Stomach (tissue), 9 donors: ENCODE measurements around the gene GAA. TPM values are rescaled to one million over a fixed set of nuclear protein-coding genes. Genes with fewer than 3 reads are reported as not detected.

Source experiments
- DNase-seq, 2 donors: peaks; one replicate each; pipeline versions ENCODE4 v3.0.0 to v3.0.0-alpha.2; 2013 to 2019
- H3K27ac ChIP-seq, 5 donors: fragments of 200-600 bp in 4 of 5; sonication (generic) in 4 of 5; one replicate each; pipeline ENCODE4 v1.5.1; 2013 to 2019; ENCODE audit warnings: mild to moderate bottlenecking in 1 of 5, moderate library complexity in 1 of 5
- H3K27me3 ChIP-seq, 3 donors: fragments of 200-600 bp; sonication (generic); one replicate each; pipeline ENCODE4 v1.5.1; 2017 to 2019; ENCODE audit warnings: mixed run types in 1 of 3
- H3K36me3 ChIP-seq, 4 donors: fragments of 200-600 bp; sonication (generic); 1 replicate in 3 of 4; 2 replicates in 1 of 4; pipeline ENCODE4 v1.5.1; 2016 to 2019
- H3K4me1 ChIP-seq, 4 donors: fragments of 200-600 bp; sonication (generic); one replicate each; pipeline ENCODE4 v1.5.1; 2016 to 2019
- H3K4me3 ChIP-seq, 4 donors: fragments of 200-600 bp; sonication (generic) in 3 of 4; one replicate each; pipeline ENCODE4 v1.5.1; 2016 to 2019; ENCODE audit warnings: mild to moderate bottlenecking in 1 of 4
- H3K9me3 ChIP-seq, 4 donors: fragments of 200-600 bp; sonication (generic); one replicate each; pipeline ENCODE4 v1.5.1; 2016 to 2019
- CTCF ChIP-seq, 7 experiments: fragments of 450-650 bp in 4 of 7; fragments of 200-600 bp in 3 of 7; sonication (generic) in 3 of 7; IDR thresholded peaks; one replicate each; pipeline ENCODE4 v1.5.1; 2016 to 2019; ENCODE audit warnings: antibody characterized with exemption in 7 of 7, control low read depth in 2 of 7, mild to moderate bottlenecking in 1 of 7
- EP300 ChIP-seq: sonication (generic); formaldehyde crosslinking; IDR thresholded peaks from one replicate; pipeline ENCODE4 v1.6.1; 2017; ENCODE audit warnings: antibody characterized with exemption
- POLR2A ChIP-seq, 4 donors: fragments of 450-650 bp; IDR thresholded peaks; one replicate each; pipeline ENCODE4 v1.6.1; 2016; ENCODE audit warnings: antibody characterized with exemption in 4 of 4, control low read depth in 2 of 4, mild to moderate bottlenecking in 1 of 4, moderate library complexity in 1 of 4
- POLR2AphosphoS5 ChIP-seq, 3 donors: sonication (generic); formaldehyde crosslinking; IDR thresholded peaks; one replicate each; pipeline ENCODE4 v1.6.1; 2016; ENCODE audit warnings: antibody characterized with exemption in 3 of 3
- WGBS, 5 donors: extraction: QIAGEN DNeasy Blood & Tissue Kit in 3 of 5; methylation state at CpG; one replicate each; pipeline versions ENCODE4 v1.1.5 to v1.1.7; 2013 to 2018; 5-methylcytosine and 5-hydroxymethylcytosine counted together
- intact Hi-C: fragments of 100-400 bp; cut with DNase I; formaldehyde crosslinking; loops from one replicate; pipeline ENCODE4 v1.15.1; 2023; ENCODE audit warnings: low total_unique reads
- polyA plus RNA-seq, 3 donors: library from polyadenylated mRNA; stranded (reverse); fragments of 200-250 nt; gene quantifications; one replicate each; pipeline ENCODE4 v1.2.3, GENCODE V29; 2013
- total RNA-seq, 5 donors: library from RNA; depleted of rRNA; stranded (reverse); fragments of >200 nt; gene quantifications; one replicate each; pipeline versions ENCODE4 v1.1.0 to v1.2.3, GENCODE V29; 2014 to 2016
- donor health status: healthy with polysubstance abuse.
- donor health status: Bipolar disorder and iron deficiency.
- donor health status: healthy.

The GAA gene
- total and polyA plus RNA-seq, 8 donors = 9.6 to 63.4 (median 22.0) TPM

- Histone ChIP-seq H3K4me1 (peaks cover 7 to 30% (median 13%) of the 10 kb centered on the region in 4 donors), H3K4me3 (peak overlapping the region; percentile 67 to 79 (median 71)), H3K9me3 (no peaks in the 10 kb centered on the region), H3K36me3 (peaks cover 0 to 6% (median under 1%) of the 10 kb centered on the region in 4 donors), H3K27ac (peak overlapping the region; percentile 78 to 90 (median 88)), H3K27me3 (no peaks in the 10 kb centered on the region)
- 31 to 43% (median 35%) methylated on average over 15 to 21 of the region's 21 CpGs for WGBS, 5 donors
- no peak for TF ChIP-seq POLR2A (IDR thresholded peaks at IDR 0.05)
- TF ChIP-seq POLR2AphosphoS5 (IDR thresholded peaks at IDR 0.05) = no peak
- no peak for TF ChIP-seq CTCF (IDR thresholded peaks at IDR 0.05)
- no peak for TF ChIP-seq EP300
- DNase-seq = no peak
- intact Hi-C loops = no loop called here
These were observed 724 bp downstream of the GAA start for GRCh38 chr17:80101946-80102663.

- H3K4me3 ChIP-seq = peak overlapping the region in 2 of 4 donors; percentile 67 to 79
- intact Hi-C loops = no loop called here
- DNase-seq = peak in 1 of 2 donors; percentile 6
These were observed 1.5 kb downstream of the GAA start for GRCh38 chr17:80102664-80103448.

GRCh38 chr17:80103449-80104085 lies 2.2 kb downstream of the GAA start:
- peaks cover 0 to 21% (median 6%) of the 10 kb centered on the region in 4 donors for H3K36me3 ChIP-seq
- no peak overlapping the region for H3K27ac ChIP-seq
- TF ChIP-seq EP300 (no peak), POLR2AphosphoS5 (IDR thresholded peaks at IDR 0.05) (no peak), POLR2A (IDR thresholded peaks at IDR 0.05) (no peak), CTCF (IDR thresholded peaks at IDR 0.05) (no peak)
- 82 to 90% (median 87%) methylated on average over 16 to 19 of the region's 19 CpGs for WGBS, 5 donors
- H3K4me1 ChIP-seq = peaks cover 7 to 30% (median 13%) of the 10 kb centered on the region in 4 donors
- no peaks in the 10 kb centered on the region for H3K27me3 ChIP-seq
- no peak overlapping the region for H3K4me3 ChIP-seq
- peak in 1 of 2 donors; percentile 2 for DNase-seq
- intact Hi-C loops = no loop called here
- H3K9me3 ChIP-seq = no peaks in the 10 kb centered on the region

More at GRCh38 chr17:80102664-80103448, 1.5 kb downstream of the GAA start:
- Histone ChIP-seq H3K27me3 (no peaks in the 10 kb centered on the region), H3K36me3 (peaks cover 0 to 14% (median 3%) of the 10 kb centered on the region in 4 donors), H3K4me1 (peaks cover 7 to 30% (median 13%) of the 10 kb centered on the region in 4 donors), H3K9me3 (no peaks in the 10 kb centered on the region), H3K27ac (no peak overlapping the region)
- TF ChIP-seq CTCF (IDR thresholded peaks at IDR 0.05) (no peak), POLR2A (IDR thresholded peaks at IDR 0.05) (no peak), EP300 (no peak), POLR2AphosphoS5 (IDR thresholded peaks at IDR 0.05) (no peak)
- 80 to 92% (median 87%) methylated on average over 9 to 15 of the region's 15 CpGs for WGBS, 5 donors

GRCh38 chr17:80104321-80104955 lies 3.1 kb downstream of the GAA start:
- no peak overlapping the region for H3K27ac ChIP-seq
- no peak overlapping the region for H3K4me3 ChIP-seq
- H3K27me3 ChIP-seq = no peaks in the 10 kb centered on the region
- TF ChIP-seq CTCF (IDR thresholded peaks at IDR 0.05) (no peak), POLR2AphosphoS5 (IDR thresholded peaks at IDR 0.05) (no peak), POLR2A (IDR thresholded peaks at IDR 0.05) (no peak), EP300 (no peak)
- DNase-seq = peak in 1 of 2 donors; percentile 73
- H3K36me3 ChIP-seq = peaks cover 0 to 28% (median 11%) of the 10 kb centered on the region in 4 donors
- H3K9me3 ChIP-seq = no peaks in the 10 kb centered on the region
- WGBS, 5 donors = 55 to 77% (median 57%) methylated on average over 15 to 26 of the region's 26 CpGs
- H3K4me1 ChIP-seq = peaks cover 7 to 30% (median 13%) of the 10 kb centered on the region in 4 donors
- intact Hi-C loops = no loop called here
